ENCODE results near the gene FILIP1L. TPM values are rescaled to one million over a fixed set of nuclear protein-coding genes. Genes with fewer than 3 reads are reported as not detected.

The FILIP1L gene
- total RNA-seq, 1 experiment from 2014 or later: 0.07 TPM

GRCh38 chr3:100040451-100041225 is 73.7 kb downstream of the FILIP1L start:
- no peak overlapping the region for H3K4me3 ChIP-seq (ENCODE audit: insufficient read depth, low read depth, low read length)
- no peaks in the 10 kb centered on the region for H3K27me3 ChIP-seq (ENCODE audit: control insufficient read depth, insufficient read depth, low read length)
- no peaks in the 10 kb centered on the region for H3K36me3 ChIP-seq (replicated peaks; ENCODE audit: control insufficient read depth, insufficient read depth, low read length)
- no peak for DNase-seq

- H3K4me3 ChIP-seq (ENCODE audit: insufficient read depth, low read depth, low read length): no peak overlapping the region
- no peak for DNase-seq
- H3K27me3 ChIP-seq (ENCODE audit: control insufficient read depth, insufficient read depth, low read length): no peaks in the 10 kb centered on the region
- no peaks in the 10 kb centered on the region for H3K36me3 ChIP-seq (replicated peaks; ENCODE audit: control insufficient read depth, insufficient read depth, low read length)
Measured at GRCh38 chr3:100039075-100039474, 75.2 kb downstream of the FILIP1L start.

GRCh38 chr3:100033903-100034471 is 80.3 kb downstream of the FILIP1L start:
- H3K27me3 ChIP-seq (ENCODE audit: control insufficient read depth, insufficient read depth, low read length): no peaks in the 10 kb centered on the region
- no peaks in the 10 kb centered on the region for H3K36me3 ChIP-seq (replicated peaks; ENCODE audit: control insufficient read depth, insufficient read depth, low read length)
- no peak overlapping the region for H3K4me3 ChIP-seq (ENCODE audit: insufficient read depth, low read depth, low read length)
- DNase-seq: no peak

DNA sequence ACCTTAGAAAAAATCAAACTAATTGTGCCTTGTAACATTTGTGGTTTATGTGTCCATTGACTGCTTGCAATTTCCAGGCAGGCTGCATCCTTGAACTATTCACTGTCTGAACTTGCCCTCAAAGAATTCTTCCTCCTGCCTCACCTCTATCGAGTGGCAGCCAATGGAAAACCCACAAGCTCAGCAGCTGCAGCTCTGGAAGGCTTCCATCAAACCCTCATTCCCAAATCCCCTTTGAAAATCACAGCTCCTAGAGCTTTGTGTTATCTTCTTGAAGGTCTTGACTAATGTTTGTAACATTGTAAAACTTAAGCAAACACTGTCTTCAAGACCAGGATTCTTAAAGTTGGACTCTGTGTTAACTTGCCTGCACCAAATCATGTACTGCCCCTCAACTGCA is 81.1 kb downstream of the FILIP1L start:
- Histone ChIP-seq H3K27me3 (ENCODE audit: control insufficient read depth, insufficient read depth, low read length) (no peaks in the 10 kb centered on the region), H3K36me3 (replicated peaks; ENCODE audit: control insufficient read depth, insufficient read depth, low read length) (no peaks in the 10 kb centered on the region), H3K4me3 (ENCODE audit: insufficient read depth, low read depth, low read length) (no peak overlapping the region)
- no peak for DNase-seq

GRCh38 chr3:100032243-100032642 is 82.1 kb downstream of the FILIP1L start:
- H3K36me3 ChIP-seq (replicated peaks; ENCODE audit: control insufficient read depth, insufficient read depth, low read length): no peaks in the 10 kb centered on the region
- no peak for DNase-seq
- H3K27me3 ChIP-seq (ENCODE audit: control insufficient read depth, insufficient read depth, low read length): no peaks in the 10 kb centered on the region
- H3K4me3 ChIP-seq (ENCODE audit: insufficient read depth, low read depth, low read length): no peak overlapping the region

DNA sequence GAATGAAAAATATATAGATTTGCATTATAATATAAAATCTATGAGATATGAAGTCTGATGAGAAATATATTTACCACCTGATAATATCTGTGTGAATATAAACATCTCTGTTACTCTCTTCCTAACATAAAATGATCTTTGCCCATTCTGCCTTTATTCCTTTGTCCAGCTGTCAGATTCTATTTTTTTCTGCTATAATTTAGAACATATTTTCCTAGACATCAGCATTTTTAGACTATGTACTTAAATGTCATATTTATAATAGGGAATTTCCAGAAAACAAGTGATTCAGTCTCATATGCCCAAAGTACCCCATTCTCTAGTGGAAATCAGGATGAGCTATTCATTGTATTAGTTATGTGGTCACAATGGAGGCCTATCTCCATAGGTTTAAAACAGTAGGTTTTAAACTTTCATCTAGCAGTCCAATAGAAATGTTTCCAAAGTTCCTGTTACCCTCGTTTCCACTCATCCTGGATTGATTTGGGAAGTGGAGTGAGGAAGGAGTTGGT is 83.3 kb downstream of the FILIP1L start:
- H3K36me3 ChIP-seq (replicated peaks; ENCODE audit: control insufficient read depth, insufficient read depth, low read length): no peaks in the 10 kb centered on the region
- H3K27me3 ChIP-seq (ENCODE audit: control insufficient read depth, insufficient read depth, low read length): no peaks in the 10 kb centered on the region
- no peak overlapping the region for H3K4me3 ChIP-seq (ENCODE audit: insufficient read depth, low read depth, low read length)
- DNase-seq: no peak

DNA sequence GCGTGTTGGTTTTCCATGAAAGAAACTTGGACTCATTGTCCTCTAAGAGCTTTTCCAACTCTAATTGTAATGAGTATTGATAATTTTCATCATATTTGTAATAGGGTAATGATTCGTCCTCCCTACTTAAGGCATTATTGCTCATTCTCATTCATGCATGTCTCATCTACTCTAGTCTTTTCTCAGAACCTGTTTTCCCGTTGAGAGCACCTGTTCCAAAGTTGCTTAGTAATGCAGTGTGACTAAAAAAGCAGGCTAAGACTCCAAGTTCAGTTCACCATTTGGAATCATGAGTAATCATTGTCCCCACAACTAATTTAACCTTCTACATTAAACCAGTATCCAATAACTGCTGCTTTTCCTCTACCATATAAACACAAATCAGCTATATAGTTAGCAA is 84.0 kb downstream of the FILIP1L start:
- no peaks in the 10 kb centered on the region for H3K36me3 ChIP-seq (replicated peaks; ENCODE audit: control insufficient read depth, insufficient read depth, low read length)
- H3K4me3 ChIP-seq (ENCODE audit: insufficient read depth, low read depth, low read length): no peak overlapping the region
- no peaks in the 10 kb centered on the region for H3K27me3 ChIP-seq (ENCODE audit: control insufficient read depth, insufficient read depth, low read length)
- no peak for DNase-seq

DNA sequence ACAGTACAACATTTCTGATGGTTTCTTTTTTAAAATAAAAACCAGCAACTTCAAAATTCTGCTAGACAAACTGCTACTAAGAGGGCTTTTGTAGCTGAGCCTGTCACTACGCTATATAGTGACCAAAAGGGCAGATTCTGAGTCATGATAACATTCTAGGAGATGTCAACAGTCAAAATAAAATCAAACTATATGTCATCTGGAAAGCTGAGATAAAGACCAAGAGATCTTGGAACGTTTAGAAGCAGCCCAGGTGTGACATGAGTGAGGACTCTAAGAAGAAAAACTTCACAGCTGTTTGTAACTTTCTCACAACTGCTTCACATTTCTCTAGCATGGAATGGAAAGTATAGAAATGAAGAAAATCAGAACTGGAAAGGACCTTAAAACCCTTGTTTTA is 84.6 kb downstream of the FILIP1L start:
- no peaks in the 10 kb centered on the region for H3K36me3 ChIP-seq (replicated peaks; ENCODE audit: control insufficient read depth, insufficient read depth, low read length)
- H3K4me3 ChIP-seq (ENCODE audit: insufficient read depth, low read depth, low read length): no peak overlapping the region
- DNase-seq: no peak
- H3K27me3 ChIP-seq (ENCODE audit: control insufficient read depth, insufficient read depth, low read length): no peaks in the 10 kb centered on the region

GRCh38 chr3:100029052-100029451 is 85.2 kb downstream of the FILIP1L start:
- DNase-seq: no peak
- H3K36me3 ChIP-seq (replicated peaks; ENCODE audit: control insufficient read depth, insufficient read depth, low read length): no peaks in the 10 kb centered on the region
- H3K4me3 ChIP-seq (ENCODE audit: insufficient read depth, low read depth, low read length): no peak overlapping the region
- H3K27me3 ChIP-seq (ENCODE audit: control insufficient read depth, insufficient read depth, low read length): no peaks in the 10 kb centered on the region

DNA sequence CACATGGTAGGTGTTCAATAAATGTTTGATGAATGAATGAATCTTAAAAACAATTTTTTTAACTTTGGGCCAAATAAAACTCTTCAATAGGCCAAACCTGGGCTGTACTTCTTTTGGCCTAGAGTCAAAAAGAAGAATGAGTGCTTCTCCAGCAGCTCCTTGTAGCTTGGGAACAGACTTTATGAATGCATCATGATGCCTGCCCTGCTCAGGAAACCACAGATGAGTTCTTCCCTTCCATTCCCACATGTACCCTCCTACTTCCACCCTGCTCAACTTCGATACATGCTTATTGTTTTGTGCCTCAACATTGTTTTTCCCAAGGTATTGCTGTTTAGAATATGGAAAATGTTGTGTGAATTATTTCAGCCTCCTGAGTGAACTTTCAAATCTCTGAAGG is 87.0 kb downstream of the FILIP1L start:
- no peak for DNase-seq
- Histone ChIP-seq H3K27me3 (ENCODE audit: control insufficient read depth, insufficient read depth, low read length) (no peaks in the 10 kb centered on the region), H3K4me3 (ENCODE audit: insufficient read depth, low read depth, low read length) (no peak overlapping the region), H3K36me3 (replicated peaks; ENCODE audit: control insufficient read depth, insufficient read depth, low read length) (no peaks in the 10 kb centered on the region)

GRCh38 chr3:100024520-100025303 is 89.6 kb downstream of the FILIP1L start:
- Histone ChIP-seq H3K4me3 (ENCODE audit: insufficient read depth, low read depth, low read length) (no peak overlapping the region), H3K27me3 (ENCODE audit: control insufficient read depth, insufficient read depth, low read length) (no peaks in the 10 kb centered on the region), H3K36me3 (replicated peaks; ENCODE audit: control insufficient read depth, insufficient read depth, low read length) (no peaks in the 10 kb centered on the region)
- DNase-seq: no peak

- Histone ChIP-seq H3K36me3 (replicated peaks; ENCODE audit: control insufficient read depth, insufficient read depth, low read length) (no peaks in the 10 kb centered on the region), H3K27me3 (ENCODE audit: control insufficient read depth, insufficient read depth, low read length) (no peaks in the 10 kb centered on the region), H3K4me3 (ENCODE audit: insufficient read depth, low read depth, low read length) (no peak overlapping the region)
- DNase-seq: no peak
Measured at GRCh38 chr3:100023595-100023994, 90.7 kb downstream of the FILIP1L start.

- DNase-seq: no peak
- H3K27me3 ChIP-seq (ENCODE audit: control insufficient read depth, insufficient read depth, low read length): no peaks in the 10 kb centered on the region
- no peaks in the 10 kb centered on the region for H3K36me3 ChIP-seq (replicated peaks; ENCODE audit: control insufficient read depth, insufficient read depth, low read length)
- H3K4me3 ChIP-seq (ENCODE audit: insufficient read depth, low read depth, low read length): no peak overlapping the region
Measured at GRCh38 chr3:100023150-100023549, 91.2 kb downstream of the FILIP1L start.

GRCh38 chr3:100022506-100022905 is 91.8 kb downstream of the FILIP1L start:
- Histone ChIP-seq H3K4me3 (ENCODE audit: insufficient read depth, low read depth, low read length) (no peak overlapping the region), H3K27me3 (ENCODE audit: control insufficient read depth, insufficient read depth, low read length) (no peaks in the 10 kb centered on the region), H3K36me3 (replicated peaks; ENCODE audit: control insufficient read depth, insufficient read depth, low read length) (no peaks in the 10 kb centered on the region)
- no peak for DNase-seq

Measured in H7 (cell line).